Measurements from ENCODE around the gene ID3.

- TF ChIP-seq, protein P1, sequence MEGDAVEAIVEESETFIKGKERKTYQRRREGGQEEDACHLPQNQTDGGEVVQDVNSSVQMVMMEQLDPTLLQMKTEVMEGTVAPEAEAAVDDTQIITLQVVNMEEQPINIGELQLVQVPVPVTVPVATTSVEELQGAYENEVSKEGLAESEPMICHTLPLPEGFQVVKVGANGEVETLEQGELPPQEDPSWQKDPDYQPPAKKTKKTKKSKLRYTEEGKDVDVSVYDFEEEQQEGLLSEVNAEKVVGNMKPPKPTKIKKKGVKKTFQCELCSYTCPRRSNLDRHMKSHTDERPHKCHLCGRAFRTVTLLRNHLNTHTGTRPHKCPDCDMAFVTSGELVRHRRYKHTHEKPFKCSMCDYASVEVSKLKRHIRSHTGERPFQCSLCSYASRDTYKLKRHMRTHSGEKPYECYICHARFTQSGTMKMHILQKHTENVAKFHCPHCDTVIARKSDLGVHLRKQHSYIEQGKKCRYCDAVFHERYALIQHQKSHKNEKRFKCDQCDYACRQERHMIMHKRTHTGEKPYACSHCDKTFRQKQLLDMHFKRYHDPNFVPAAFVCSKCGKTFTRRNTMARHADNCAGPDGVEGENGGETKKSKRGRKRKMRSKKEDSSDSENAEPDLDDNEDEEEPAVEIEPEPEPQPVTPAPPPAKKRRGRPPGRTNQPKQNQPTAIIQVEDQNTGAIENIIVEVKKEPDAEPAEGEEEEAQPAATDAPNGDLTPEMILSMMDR (IDR thresholded peaks at IDR 0.05) = no peak
- TF ChIP-seq POLR2AphosphoS5 (IDR thresholded peaks at IDR 0.05) = no peak
- peak in 1 of 2 donors; percentile 8 for TF ChIP-seq POLR2A (IDR thresholded peaks at IDR 0.05)
These were observed 995 bp downstream of the ID3 start for GRCh38 chr1:23558140-23558871.

All from suprapubic skin (tissue), 4 donors.